ENCODE results near the gene RHOBTB3.

Gene RHOBTB3

DNA sequence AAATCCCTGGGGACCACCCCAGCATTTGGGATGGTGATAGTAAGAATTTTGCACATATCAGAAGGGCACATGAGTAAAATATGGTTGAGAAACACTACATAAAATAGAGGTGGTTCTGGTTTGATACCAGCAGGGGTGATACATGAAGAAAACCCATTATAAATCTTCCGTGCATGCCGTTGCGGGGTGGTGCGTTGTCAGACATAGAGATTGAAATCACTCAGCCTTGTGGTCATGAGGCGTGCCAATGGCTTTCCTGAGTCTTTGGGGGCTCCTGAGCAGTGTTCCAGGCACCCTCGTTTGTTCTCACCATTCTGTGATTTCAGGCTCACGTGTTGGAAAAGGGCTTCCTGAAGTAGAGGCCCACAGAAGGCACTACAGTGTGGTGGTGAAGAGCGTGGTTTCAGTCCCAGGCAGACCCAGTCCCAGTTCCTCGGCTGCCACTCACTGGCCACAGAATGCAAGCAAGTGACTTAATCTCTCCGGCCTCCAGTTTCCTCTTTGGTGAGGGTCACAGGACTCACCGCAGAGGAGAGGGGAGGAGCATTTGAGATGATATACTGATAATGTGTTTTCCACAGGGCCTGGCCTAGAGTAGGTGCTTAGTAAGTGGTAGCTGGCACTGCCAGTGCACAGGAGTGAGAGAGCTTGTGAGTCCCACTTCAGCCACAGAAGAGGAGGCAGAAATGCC lies 111.9 kb downstream of the RHOBTB3 start:
- peak; percentile 76 for DNase-seq

DNA sequence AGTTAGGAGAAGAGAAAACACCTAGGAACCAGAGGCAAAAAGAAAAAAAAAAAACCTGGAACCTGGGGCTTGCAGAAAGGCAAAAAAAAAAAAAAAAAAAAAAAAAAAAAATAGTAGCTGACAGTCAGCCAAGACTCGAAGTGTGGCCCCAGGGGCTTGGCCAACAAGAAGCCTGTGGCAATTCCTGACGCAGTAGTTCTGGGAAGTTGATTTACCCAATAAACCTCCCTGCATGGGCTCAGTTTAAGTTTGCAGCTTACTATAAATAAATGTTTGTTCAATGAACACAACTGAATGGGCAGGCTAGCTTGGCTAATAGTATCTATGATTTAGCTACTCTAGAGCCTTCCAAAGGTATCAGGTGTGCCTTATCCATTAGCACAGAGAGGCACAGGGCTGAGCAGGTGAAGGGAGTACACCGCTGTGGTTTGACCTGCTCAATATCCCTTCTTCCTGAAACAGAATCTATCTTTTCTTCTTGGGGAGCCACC lies 112.6 kb downstream of the RHOBTB3 start:
- no peak for DNase-seq

DNA sequence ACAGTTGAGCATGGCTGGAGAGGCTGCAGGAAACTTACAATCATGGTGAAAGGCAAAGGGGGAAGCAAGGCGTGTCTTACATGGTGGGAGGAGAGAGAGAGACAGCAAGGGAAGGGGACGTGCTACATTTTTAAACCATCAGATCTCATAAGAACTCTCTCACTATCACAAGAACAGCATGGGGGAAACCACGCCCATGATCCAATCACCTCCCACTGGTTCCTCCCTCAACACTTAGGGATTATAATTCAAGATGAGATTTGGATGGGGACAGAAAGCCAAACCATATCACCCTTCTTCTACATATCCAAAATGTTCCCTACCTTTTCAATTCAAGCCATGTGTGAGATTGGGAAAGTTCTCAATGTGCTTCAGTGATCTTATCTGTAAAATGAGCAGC lies 114.3 kb downstream of the RHOBTB3 start:
- DNase-seq, result no peak

Data from stimulated activated naive CD4-positive, alpha-beta T cell treated with Interleukin-2 at 50 U/mL for 16 hours (primary cell).